Measurements from ENCODE around the gene SOHLH2. TPM values are rescaled to one million over a fixed set of nuclear protein-coding genes. Genes with fewer than 3 reads are reported as not detected.

SOHLH2 gene
- total RNA-seq, 1 experiment from 2014 or later, result 5.8 TPM

DNA sequence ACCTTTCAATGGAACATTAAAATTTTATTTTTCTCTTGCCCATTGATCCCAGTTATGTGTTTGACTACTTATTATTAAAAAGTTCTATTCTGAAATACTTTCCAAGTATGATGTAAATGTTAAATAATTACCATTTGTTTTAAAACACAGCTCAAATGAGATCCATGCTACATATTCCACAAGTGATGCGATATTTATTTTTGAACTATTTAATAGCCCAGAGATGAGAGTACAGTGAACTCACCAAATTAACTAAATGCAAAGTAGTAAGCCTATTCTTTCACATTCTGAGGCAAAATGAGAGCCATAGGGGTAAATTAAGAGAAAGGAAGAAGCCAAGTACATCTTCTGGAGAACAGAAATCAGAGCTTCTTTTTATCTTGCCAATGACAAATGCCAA is 82.0 kb downstream of the SOHLH2 start:
- Mint-ChIP-seq H3K9me3 (no peaks in the 10 kb centered on the region), H3K4me3 (no peak overlapping the region), H3K4me1 (peaks cover 13% of the 10 kb centered on the region)

More for the DNA sequence above, 82.0 kb downstream of the SOHLH2 start:
- ChIA-PET CTCF (interaction anchor here (0.7 to 1.5 kb wide), 2 partner anchors 47 to 143 kb away, joined by 5 to 7 read pairs; no protein-coding TSS in a partner anchor), POLR2A (interaction anchor here (0.5 kb wide), 1 partner anchor 142 kb away, joined by 3 read pairs; no protein-coding TSS in a partner anchor)
- no peak for DNase-seq (ENCODE audit: low spot score)
- Mint-ChIP-seq H3K27ac (no peak overlapping the region), H3K27me3 (ENCODE audit: low read depth) (peaks cover 48% of the 10 kb centered on the region), H3K36me3 (no peaks in the 10 kb centered on the region)
- ATAC-seq, result no peak
- TF ChIP-seq JAZF1 (CRISPR knock-in tag; IDR thresholded peaks at IDR 0.05) (no peak), OVOL2 (CRISPR knock-in tag; IDR thresholded peaks at IDR 0.05; ENCODE audit: borderline replicate concordance) (no peak), ZNF416 (CRISPR knock-in tag; IDR thresholded peaks at IDR 0.05) (no peak), TEAD4 (CRISPR knock-in tag; IDR thresholded peaks at IDR 0.05) (no peak), HMGA2 (CRISPR knock-in tag; IDR thresholded peaks at IDR 0.05) (no peak), ESRRA (CRISPR knock-in tag; IDR thresholded peaks at IDR 0.05; ENCODE audit: borderline replicate concordance) (no peak), NR2C2 (CRISPR knock-in tag; IDR thresholded peaks at IDR 0.05) (no peak), ZNF263 (CRISPR knock-in tag; IDR thresholded peaks at IDR 0.05; ENCODE audit: low read depth) (no peak), TCF7 (CRISPR knock-in tag; IDR thresholded peaks at IDR 0.05; ENCODE audit: low read depth) (no peak), ATF6 (CRISPR knock-in tag; IDR thresholded peaks at IDR 0.05) (no peak), HMGXB4 (CRISPR knock-in tag; IDR thresholded peaks at IDR 0.05) (no peak), ATF3 (CRISPR knock-in tag; conservative IDR thresholded peaks at IDR 0.05) (no peak), FOXP1 (CRISPR knock-in tag; IDR thresholded peaks at IDR 0.05; ENCODE audit: borderline replicate concordance) (no peak), STAT6 (CRISPR knock-in tag; conservative IDR thresholded peaks at IDR 0.05; ENCODE audit: low read depth) (no peak), ZNF423 (CRISPR knock-in tag; IDR thresholded peaks at IDR 0.05) (no peak)
- TF ChIP-seq, protein P1, sequence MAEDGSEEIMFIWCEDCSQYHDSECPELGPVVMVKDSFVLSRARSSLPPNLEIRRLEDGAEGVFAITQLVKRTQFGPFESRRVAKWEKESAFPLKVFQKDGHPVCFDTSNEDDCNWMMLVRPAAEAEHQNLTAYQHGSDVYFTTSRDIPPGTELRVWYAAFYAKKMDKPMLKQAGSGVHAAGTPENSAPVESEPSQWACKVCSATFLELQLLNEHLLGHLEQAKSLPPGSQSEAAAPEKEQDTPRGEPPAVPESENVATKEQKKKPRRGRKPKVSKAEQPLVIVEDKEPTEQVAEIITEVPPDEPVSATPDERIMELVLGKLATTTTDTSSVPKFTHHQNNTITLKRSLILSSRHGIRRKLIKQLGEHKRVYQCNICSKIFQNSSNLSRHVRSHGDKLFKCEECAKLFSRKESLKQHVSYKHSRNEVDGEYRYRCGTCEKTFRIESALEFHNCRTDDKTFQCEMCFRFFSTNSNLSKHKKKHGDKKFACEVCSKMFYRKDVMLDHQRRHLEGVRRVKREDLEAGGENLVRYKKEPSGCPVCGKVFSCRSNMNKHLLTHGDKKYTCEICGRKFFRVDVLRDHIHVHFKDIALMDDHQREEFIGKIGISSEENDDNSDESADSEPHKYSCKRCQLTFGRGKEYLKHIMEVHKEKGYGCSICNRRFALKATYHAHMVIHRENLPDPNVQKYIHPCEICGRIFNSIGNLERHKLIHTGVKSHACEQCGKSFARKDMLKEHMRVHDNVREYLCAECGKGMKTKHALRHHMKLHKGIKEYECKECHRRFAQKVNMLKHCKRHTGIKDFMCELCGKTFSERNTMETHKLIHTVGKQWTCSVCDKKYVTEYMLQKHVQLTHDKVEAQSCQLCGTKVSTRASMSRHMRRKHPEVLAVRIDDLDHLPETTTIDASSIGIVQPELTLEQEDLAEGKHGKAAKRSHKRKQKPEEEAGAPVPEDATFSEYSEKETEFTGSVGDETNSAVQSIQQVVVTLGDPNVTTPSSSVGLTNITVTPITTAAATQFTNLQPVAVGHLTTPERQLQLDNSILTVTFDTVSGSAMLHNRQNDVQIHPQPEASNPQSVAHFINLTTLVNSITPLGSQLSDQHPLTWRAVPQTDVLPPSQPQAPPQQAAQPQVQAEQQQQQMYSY (CRISPR knock-in tag; IDR thresholded peaks at IDR 0.05), result no peak
- TF ChIP-seq, protein P2, sequence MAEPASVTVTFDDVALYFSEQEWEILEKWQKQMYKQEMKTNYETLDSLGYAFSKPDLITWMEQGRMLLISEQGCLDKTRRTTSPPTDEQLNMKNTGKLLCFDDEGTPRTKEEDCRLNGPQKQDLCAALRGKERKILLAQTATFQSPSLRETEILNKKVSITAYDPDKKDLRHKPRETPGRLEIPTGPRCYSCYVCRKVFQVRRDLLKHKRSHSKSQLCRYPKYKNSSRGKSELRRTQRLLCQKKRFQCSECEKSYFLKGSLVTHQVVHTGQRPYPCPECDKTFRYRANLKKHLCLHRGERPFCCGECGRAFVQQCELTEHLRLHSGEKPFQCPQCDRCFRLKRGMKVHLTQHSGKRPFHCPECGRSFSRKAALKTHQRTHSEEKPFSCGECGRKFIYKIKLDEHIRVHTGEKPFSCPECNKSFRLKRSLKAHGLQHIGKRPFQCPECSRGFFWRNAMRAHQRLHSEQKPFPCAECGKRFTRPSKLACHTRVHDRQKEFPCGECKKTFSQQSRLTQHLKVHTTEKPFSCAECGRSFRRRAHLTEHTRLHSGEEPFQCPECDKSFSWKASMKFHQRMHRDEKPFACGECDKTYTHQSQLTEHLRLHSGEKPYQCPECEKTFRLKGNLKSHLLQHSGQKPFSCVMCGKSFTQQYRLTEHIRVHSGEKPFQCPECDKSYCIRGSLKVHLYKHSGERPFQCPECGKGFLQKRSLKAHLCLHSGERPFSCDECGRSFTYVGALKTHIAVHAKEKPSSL (CRISPR knock-in tag; conservative IDR thresholded peaks at IDR 0.05), result no peak

Data from WTC11 (cell line).